ENCODE results near the gene ZFPM1.

The ZFPM1 gene

DNA sequence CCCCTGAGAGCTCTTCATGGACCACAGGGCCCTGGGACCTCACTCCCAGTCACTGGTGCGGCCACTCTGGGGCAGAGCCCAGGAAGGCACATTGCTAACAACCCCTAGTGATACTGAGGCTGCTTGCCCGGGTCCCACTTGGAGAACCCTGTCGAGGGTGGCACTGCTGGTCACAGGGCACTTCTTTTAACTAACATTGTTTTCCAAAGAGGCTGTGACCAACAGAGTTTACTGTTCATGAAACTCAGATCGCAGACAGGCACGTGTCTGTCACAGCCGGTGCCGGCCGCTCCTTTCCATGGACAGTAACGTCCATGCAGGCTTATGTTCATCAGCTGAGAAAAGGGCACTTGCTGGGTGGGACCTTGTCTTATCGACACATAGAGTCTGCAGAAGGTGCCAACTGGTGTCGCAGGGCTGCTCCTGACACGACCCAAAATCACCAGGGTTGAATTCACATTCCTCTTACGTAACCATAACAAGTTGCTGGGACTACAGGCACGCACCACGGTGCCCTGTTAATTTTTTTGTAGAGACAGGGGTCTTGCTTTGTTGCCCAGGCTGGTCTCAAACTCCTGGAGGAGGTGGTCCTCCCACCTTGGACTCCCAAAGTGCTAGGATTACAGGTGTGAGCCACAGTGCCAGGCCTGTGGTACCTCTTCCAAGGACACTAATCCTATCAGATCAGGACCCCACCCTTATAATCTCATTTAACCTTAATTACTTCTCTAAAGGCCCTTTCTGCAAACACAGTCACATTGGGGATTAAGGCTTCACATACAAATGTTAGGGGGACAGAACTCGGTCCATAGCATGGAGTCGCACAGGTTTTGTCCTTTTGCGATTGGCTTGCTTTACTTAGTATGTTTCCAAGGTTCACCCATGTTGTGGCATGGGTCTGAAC lies 115.9 kb downstream of the ZFPM1 start:
- no peak for DNase-seq (ENCODE audit: low read depth)

DNA sequence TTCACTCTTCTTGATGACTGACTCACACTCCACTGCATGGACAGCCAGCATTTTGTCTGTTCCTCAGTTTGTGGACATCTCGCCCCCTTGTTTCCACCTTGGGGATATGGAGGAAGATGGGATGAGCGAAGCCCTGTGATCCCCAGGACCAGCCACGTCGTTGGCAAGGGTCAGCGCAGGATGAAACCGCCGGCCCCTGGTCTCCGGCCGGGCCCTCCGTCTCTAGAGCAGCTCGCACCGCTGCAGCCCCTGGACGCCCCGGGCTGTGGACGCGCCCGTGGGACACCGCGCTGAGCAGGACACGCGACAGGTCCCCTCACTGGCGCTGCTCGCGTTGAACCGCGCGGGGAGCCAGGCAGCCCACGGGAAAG lies 116.5 kb downstream of the ZFPM1 start:
- no peak for DNase-seq (ENCODE audit: low read depth)

GRCh38 chr16:88569985-88570690 lies 117.1 kb downstream of the ZFPM1 start, which contains the start of gene ZC3H18:
Gene ZC3H18 (plus strand): TSS chr16:88570403. CDS start chr16:88577124, 6,721 bp downstream.
- peak; percentile 99 for DNase-seq (ENCODE audit: low read depth)

GRCh38 chr16:88570691-88571092 lies 117.6 kb downstream of the ZFPM1 start:
- peak; percentile 27 for DNase-seq (ENCODE audit: low read depth)

DNA sequence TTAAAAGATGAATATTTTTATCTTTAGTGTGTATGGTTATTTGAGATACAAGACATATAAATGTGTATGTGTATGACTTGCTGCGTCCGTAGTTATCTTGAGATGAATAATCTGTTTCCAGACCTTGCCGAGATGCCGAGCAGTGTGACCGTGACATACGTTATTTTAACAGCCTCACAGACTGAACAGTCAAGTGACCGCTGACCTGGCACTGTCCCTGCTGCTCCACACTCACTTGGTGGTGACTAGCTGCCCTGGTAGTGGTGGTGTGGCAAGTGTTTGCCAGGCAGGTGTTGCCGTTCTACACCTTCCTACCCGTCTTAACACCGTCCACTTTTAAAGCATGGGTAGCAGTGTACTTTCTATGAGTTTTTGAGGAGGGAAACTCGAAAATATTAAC lies 122.2 kb downstream of the ZFPM1 start:
- DNase-seq (ENCODE audit: low read depth), result no peak

DNA sequence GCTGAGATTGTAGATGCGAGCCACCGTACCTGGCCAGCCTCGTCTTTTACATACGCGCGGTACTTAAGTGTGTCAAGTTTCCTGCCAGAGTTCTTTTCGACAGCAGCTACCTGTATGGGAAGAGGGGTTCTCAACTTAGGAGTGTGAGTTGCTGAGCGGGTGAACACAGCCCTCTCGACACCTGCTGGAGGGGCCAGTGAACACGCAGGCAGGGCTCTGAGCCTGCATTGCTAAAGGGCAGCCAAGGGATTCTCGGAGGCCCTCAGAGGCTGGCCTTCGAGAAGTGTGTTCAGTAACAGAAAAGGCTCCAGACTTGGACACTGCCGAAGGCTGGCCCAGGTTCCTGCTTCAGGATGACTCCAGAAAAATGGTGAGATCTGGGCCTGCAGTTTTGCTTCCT lies 123.2 kb downstream of the ZFPM1 start:
- DNase-seq (ENCODE audit: low read depth), result no peak

- DNase-seq (ENCODE audit: low read depth), result no peak
These were observed 124.1 kb downstream of the ZFPM1 start for GRCh38 chr16:88577166-88577565.

DNA sequence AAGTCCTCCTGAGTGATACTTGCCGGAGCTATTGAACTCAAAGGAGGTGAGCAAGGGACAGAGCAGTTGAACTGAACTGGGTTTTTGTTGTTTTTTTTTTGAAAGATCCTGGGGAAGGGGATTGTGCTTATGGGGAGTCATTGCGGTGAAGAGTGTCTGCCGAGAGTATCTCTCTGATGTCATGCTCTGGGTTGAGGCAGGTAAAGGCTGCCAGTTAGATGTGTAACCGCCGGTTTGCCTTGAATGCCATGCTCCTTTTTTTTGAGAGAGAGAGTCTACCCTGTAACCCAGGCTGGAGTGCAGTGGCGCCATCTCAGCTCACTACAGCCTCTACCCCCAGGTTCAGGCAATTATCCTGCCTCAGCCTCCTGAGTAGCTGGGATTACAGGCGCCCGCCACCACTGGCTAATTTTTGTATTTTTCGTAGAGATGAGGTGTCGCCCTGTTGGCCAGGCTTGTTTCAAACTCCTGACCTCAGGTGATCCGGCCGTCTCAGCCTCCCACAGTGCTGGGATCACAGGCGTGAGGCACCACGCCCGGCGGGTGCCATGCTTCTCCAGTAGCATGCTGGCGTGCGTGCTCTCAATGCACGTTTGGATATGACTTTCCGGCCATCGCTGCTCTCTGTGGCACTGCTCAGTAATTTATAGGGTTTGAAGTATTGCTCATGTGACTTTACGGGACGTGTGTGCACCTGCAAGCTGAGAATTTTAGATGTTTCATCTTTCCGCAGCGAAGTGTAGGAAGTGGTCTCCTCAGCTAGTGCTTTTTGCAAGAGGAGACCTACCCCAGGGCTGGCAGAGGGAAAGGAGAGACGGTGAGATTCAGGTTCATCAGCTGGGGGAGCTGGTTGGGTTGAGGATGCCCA lies 125.6 kb downstream of the ZFPM1 start:
- no peak for DNase-seq (ENCODE audit: low read depth)

DNA sequence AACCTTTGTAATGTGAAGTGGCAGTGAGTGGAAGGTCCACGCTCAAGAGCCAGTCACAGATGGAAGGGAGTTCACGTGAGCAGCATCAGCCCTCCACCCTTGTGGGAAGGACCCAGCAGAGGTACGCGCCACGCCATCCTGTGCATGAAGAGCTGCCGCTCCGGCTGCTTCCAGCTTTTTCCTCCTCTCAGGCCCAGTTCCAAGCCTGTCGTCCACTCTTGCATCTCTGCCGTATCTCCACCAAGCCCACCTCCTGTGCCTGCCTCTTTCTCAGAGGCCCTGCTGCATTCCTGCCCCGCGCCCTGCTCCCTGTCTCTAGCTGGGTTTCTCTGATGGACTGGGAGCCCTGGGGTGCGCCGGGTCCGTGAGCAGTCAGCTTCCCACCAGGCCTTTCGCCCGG lies 127.3 kb downstream of the ZFPM1 start:
- no peak for DNase-seq (ENCODE audit: low read depth)

DNA sequence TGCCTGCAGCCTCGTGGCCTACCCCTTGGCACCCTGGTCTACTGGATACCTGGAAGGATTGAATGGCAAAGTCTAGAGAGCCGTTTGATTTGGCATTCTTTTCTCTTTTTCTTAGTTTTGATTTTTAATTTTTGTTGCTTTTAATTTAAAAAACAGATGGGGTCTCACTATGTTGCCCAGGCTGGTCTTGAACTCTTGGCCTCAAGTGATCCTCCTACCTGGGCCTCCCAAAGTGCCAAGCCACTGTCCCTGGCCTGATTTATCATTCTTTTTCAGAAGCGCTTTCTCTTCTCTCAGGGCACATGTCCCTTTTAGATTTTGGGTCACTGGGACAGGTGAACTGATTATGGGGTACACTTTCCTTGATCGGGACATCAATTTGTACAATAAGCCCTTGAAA lies 128.0 kb downstream of the ZFPM1 start:
- DNase-seq (ENCODE audit: low read depth), result no peak

GRCh38 chr16:88582912-88583575 lies 130.0 kb downstream of the ZFPM1 start:
- no peak for DNase-seq (ENCODE audit: low read depth)

GRCh38 chr16:88584676-88585075 lies 131.6 kb downstream of the ZFPM1 start:
- DNase-seq (ENCODE audit: low read depth), result no peak

DNA sequence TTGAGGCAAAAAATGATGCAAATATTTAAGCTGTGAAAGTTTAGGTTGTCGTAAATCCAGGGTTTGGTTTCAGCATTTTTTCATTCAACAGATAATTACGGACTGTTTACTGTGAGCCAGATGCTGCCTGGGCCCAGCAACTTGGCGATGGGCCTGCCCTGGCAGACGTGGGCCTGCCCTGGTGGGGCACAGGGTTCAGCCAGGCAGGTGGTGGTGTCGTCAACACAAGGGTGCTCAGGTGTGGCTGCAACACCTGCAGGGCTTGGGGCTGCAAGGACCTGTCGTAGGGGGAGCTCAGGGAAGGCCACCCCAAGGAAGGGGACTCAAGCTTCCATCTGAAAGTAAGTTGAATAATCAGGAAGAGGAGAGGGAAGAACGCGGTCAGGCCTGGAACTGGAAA lies 132.2 kb downstream of the ZFPM1 start:
- DNase-seq (ENCODE audit: low read depth), result no peak

DNA sequence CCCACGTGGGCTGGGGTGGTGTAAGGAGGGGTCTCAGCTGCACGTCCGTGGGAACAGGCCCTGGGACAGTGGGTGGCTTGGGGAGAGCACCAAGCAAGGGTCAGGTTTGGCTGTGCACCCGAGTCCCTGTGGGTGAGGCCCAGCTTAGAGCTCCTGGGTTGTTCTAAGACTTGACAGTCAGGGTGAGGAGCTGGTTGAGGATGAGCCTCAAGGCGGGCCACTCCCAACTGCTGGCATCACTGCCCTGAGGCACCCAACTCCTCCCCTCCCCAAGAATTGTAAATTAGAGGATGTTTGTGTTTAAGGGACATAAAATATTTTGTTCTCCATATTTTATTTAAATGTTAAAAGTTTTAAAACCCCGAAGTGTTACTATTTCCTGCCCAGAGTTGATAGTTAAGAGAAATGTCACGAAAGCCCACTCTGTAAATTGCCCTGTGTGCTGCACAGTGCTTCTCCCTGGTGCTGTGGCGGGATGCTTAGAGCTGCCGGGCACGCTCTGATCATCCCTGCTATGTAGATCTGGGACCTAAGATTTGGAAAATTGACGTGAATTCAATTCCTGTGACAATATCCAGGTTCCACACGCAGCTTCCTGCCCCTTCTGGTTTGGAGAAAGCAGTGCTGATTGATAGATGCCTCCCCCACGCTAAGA lies 133.0 kb downstream of the ZFPM1 start:
- DNase-seq (ENCODE audit: low read depth), result no peak
